ENCODE measurements around the gene ZNF580. TPM values are rescaled to one million over a fixed set of nuclear protein-coding genes. Genes with fewer than 3 reads are reported as not detected.

Gene ZNF580
- total RNA-seq (2021) (31.3 to 33.5 TPM (median 32.0 TPM) in 3 replicates), Bru-seq, nascent RNA (percentile 75 among the genes with signal in this experiment)
- long read RNA-seq, experiment 1, transcript ZNF580-201 (2 exons, 1,261 nt) = major isoform, 35 of 43 reads
- long read RNA-seq, experiment 1, partial matches to known transcripts = 0 of 43 reads
- long read RNA-seq, experiment 1, other reads (novel, unspliced or antisense) = 1 of 43 reads
- long read RNA-seq, experiment 2, transcript ZNF580-201 (2 exons, 1,261 nt) = major isoform, 52 of 68 reads
- long read RNA-seq, experiment 2, transcript ZNF580-202 (1 exons, 1,707 nt) = minor isoform, 14 of 68 reads
- long read RNA-seq, experiment 2, partial matches to known transcripts = 0 of 68 reads
- long read RNA-seq, experiment 2, other reads (novel, unspliced or antisense) = 2 of 68 reads
- long read RNA-seq, experiment 3 = 0 reads

GRCh38 chr19:55640577-55641425 lies at the start of gene ZNF580:
Gene ZNF580, plus strand, starts transcription at chr19:55641002. Its CDS starts 1,507 bp downstream, at chr19:55642509.
- CTCF ChIA-PET = interaction anchor here (0.6 to 2.1 kb wide), 8 partner anchors 12 to 1403 kb away, joined by 3 to 17 read pairs (median 5); partner anchors contain the start of genes FIZ1, U2AF2 and ZNF784
- H3K4me3 Mint-ChIP-seq = peak within 1 kb of the TSS; percentile 89
- peak within 1 kb of the TSS; percentile 92 for H3K27ac Mint-ChIP-seq
- peaks cover 28% of the 10 kb centered on the region for H3K4me1 Mint-ChIP-seq
- peak; percentile 28 for ATAC-seq
- POLR2A ChIA-PET = interaction anchor here (0.5 to 1.0 kb wide), 3 partner anchors 14 to 1440 kb away, joined by 3 to 4 read pairs (median 3); partner anchors contain the start of gene RPS9
- H3K27me3 Mint-ChIP-seq (ENCODE audit: low read depth) = peaks cover 9% of the 10 kb centered on the region
- peaks cover 19% of the 10 kb centered on the region for H3K36me3 Mint-ChIP-seq
- peaks cover 4% of the 10 kb centered on the region for H3K9me3 Mint-ChIP-seq
- DNase-seq (ENCODE audit: low spot score) = peak; percentile 61
- TF ChIP-seq, protein P1, sequence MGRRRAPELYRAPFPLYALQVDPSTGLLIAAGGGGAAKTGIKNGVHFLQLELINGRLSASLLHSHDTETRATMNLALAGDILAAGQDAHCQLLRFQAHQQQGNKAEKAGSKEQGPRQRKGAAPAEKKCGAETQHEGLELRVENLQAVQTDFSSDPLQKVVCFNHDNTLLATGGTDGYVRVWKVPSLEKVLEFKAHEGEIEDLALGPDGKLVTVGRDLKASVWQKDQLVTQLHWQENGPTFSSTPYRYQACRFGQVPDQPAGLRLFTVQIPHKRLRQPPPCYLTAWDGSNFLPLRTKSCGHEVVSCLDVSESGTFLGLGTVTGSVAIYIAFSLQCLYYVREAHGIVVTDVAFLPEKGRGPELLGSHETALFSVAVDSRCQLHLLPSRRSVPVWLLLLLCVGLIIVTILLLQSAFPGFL (CRISPR knock-in tag; IDR thresholded peaks at IDR 0.05; ENCODE audit: borderline replicate concordance) = no peak
- TF ChIP-seq, protein P2, sequence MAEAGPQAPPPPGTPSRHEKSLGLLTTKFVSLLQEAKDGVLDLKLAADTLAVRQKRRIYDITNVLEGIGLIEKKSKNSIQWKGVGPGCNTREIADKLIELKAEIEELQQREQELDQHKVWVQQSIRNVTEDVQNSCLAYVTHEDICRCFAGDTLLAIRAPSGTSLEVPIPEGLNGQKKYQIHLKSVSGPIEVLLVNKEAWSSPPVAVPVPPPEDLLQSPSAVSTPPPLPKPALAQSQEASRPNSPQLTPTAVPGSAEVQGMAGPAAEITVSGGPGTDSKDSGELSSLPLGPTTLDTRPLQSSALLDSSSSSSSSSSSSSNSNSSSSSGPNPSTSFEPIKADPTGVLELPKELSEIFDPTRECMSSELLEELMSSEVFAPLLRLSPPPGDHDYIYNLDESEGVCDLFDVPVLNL (CRISPR knock-in tag; IDR thresholded peaks at IDR 0.05; ENCODE audit: borderline replicate concordance, low read depth) = no peak
- TF ChIP-seq ZMAT4 (CRISPR knock-in tag; IDR thresholded peaks at IDR 0.05) (no peak; the same call in 1 of the 2 replicates), TEAD4 (CRISPR knock-in tag; IDR thresholded peaks at IDR 0.05) (no peak), SP1 (CRISPR knock-in tag; conservative IDR thresholded peaks at IDR 0.05) (peak; percentile 45), NR2C2 (CRISPR knock-in tag; IDR thresholded peaks at IDR 0.05) (no peak), NFATC4 (CRISPR knock-in tag; IDR thresholded peaks at IDR 0.05) (no peak), FOXK1 (CRISPR knock-in tag; IDR thresholded peaks at IDR 0.05) (peak; percentile 30; the same call in 1 of the 2 replicates), TP53 (CRISPR knock-in tag; IDR thresholded peaks at IDR 0.05) (no peak; the same call in 1 of the 2 replicates), OVOL2 (CRISPR knock-in tag; IDR thresholded peaks at IDR 0.05; ENCODE audit: borderline replicate concordance) (no peak), ZNF396 (CRISPR knock-in tag; IDR thresholded peaks at IDR 0.05; ENCODE audit: borderline replicate concordance) (no peak), TCF7 (CRISPR knock-in tag; IDR thresholded peaks at IDR 0.05; ENCODE audit: low read depth) (no peak), SMAD3 (CRISPR knock-in tag; IDR thresholded peaks at IDR 0.05; ENCODE audit: borderline replicate concordance) (no peak), CBFB (CRISPR knock-in tag; IDR thresholded peaks at IDR 0.05; ENCODE audit: low read depth) (no peak), E2F1 (CRISPR knock-in tag; IDR thresholded peaks at IDR 0.05) (no peak), GABPB1 (CRISPR knock-in tag; IDR thresholded peaks at IDR 0.05) (peak; percentile 48; the same call in 1 of the 2 replicates), ATF3 (CRISPR knock-in tag; conservative IDR thresholded peaks at IDR 0.05) (no peak), ZNF416 (CRISPR knock-in tag; IDR thresholded peaks at IDR 0.05) (no peak), ZNF232 (CRISPR knock-in tag; IDR thresholded peaks at IDR 0.05) (no peak), FOXP1 (CRISPR knock-in tag; IDR thresholded peaks at IDR 0.05; ENCODE audit: borderline replicate concordance) (peak; percentile 55; the same call in 1 of the 2 replicates), NR1H2 (CRISPR knock-in tag; IDR thresholded peaks at IDR 0.05) (no peak), CREB1 (CRISPR knock-in tag; IDR thresholded peaks at IDR 0.05) (no peak)
- TF ChIP-seq, protein P3, sequence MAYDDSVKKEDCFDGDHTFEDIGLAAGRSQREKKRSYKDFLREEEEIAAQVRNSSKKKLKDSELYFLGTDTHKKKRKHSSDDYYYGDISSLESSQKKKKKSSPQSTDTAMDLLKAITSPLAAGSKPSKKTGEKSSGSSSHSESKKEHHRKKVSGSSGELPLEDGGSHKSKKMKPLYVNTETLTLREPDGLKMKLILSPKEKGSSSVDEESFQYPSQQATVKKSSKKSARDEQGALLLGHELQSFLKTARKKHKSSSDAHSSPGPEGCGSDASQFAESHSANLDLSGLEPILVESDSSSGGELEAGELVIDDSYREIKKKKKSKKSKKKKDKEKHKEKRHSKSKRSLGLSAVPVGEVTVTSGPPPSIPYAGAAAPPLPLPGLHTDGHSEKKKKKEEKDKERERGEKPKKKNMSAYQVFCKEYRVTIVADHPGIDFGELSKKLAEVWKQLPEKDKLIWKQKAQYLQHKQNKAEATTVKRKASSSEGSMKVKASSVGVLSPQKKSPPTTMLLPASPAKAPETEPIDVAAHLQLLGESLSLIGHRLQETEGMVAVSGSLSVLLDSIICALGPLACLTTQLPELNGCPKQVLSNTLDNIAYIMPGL (CRISPR knock-in tag; IDR thresholded peaks at IDR 0.05) = peak; percentile 27; the same call in 1 of the 2 replicates
- TF ChIP-seq, protein P4, sequence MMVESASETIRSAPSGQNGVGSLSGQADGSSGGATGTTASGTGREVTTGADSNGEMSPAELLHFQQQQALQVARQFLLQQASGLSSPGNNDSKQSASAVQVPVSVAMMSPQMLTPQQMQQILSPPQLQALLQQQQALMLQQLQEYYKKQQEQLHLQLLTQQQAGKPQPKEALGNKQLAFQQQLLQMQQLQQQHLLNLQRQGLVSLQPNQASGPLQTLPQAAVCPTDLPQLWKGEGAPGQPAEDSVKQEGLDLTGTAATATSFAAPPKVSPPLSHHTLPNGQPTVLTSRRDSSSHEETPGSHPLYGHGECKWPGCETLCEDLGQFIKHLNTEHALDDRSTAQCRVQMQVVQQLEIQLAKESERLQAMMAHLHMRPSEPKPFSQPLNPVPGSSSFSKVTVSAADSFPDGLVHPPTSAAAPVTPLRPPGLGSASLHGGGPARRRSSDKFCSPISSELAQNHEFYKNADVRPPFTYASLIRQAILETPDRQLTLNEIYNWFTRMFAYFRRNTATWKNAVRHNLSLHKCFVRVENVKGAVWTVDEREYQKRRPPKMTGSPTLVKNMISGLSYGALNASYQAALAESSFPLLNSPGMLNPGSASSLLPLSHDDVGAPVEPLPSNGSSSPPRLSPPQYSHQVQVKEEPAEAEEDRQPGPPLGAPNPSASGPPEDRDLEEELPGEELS (CRISPR knock-in tag; IDR thresholded peaks at IDR 0.05) = no peak; the same call in 1 of the 2 replicates

Measured in WTC11 (cell line).